ENCODE data around the gene MEX3D.

DNA sequence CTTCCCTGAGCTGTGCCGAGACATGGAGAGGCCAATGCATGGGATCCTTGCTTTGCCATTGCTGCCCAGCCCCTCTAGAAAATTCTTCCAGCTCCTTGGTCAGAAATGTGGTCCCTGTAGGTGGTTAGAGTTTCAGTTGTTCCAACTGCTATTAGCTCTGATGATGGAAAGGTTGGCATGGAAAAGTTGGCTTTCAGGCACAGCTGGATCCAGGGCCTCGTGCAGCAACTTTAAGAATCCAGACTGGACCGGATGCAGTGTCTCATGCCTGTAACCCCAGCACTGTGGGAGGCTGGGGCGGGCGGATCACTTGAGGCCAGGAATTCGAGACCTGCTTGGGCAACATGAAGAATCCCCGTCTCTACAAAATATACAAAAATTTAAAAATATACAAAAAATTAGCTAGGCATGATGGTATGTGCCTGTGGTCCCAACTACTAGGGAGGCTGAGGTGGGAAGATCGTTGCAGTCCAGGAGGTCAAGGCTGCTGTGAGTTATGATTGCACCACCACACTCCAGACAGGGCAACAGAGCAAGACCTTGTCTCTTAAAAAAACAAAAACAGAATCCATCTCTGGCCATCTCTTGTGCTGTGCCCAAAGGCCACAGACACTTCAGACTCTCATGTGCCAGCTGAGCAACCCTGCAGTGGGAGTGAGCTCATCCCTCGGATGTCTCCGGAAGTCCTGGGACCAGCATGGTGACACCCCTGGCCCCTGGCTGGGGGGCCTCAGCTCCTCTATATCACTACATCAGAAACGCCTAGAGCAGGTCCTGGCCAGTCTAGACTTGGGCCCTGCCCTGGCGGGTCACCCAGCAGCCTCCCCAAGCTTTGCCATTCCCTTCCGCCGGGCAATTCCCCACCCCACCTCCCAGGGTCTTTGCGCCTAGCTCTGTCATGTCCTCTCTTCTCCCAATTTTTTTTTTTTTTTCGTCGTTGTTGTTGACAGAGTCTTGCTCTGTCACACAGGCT is 16.8 kb downstream of the MEX3D start:
- TF ChIP-seq, protein P1, sequence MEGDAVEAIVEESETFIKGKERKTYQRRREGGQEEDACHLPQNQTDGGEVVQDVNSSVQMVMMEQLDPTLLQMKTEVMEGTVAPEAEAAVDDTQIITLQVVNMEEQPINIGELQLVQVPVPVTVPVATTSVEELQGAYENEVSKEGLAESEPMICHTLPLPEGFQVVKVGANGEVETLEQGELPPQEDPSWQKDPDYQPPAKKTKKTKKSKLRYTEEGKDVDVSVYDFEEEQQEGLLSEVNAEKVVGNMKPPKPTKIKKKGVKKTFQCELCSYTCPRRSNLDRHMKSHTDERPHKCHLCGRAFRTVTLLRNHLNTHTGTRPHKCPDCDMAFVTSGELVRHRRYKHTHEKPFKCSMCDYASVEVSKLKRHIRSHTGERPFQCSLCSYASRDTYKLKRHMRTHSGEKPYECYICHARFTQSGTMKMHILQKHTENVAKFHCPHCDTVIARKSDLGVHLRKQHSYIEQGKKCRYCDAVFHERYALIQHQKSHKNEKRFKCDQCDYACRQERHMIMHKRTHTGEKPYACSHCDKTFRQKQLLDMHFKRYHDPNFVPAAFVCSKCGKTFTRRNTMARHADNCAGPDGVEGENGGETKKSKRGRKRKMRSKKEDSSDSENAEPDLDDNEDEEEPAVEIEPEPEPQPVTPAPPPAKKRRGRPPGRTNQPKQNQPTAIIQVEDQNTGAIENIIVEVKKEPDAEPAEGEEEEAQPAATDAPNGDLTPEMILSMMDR (IDR thresholded peaks at IDR 0.05), result no peak
- no peak for TF ChIP-seq POLR2A (IDR thresholded peaks at IDR 0.05)

Data from body of pancreas (tissue), 4 donors.